Thyroid gland (tissue), 4 donors: ENCODE data around the gene CLSTN2. TPM values are rescaled to one million over a fixed set of nuclear protein-coding genes. Genes with fewer than 3 reads are reported as not detected.

ENCODE experiments used
- DNase-seq, 2 donors: peaks; one replicate each; pipeline ENCODE4 v3.0.0-alpha.2; 2019
- H3K27ac ChIP-seq, 3 donors: fragments of 200-600 bp; sonication (generic); 1 replicate in 2 of 3; 2 replicates in 1 of 3; pipeline ENCODE4 v1.5.1; 2016 to 2019; ENCODE audit warnings: mild to moderate bottlenecking in 1 of 3, moderate library complexity in 1 of 3
- H3K27me3 ChIP-seq: fragments of 200-600 bp; sonication (generic); one replicate; pipeline ENCODE4 v1.5.1; 2019
- H3K36me3 ChIP-seq, 2 donors: fragments of 200-600 bp; sonication (generic); one replicate each; pipeline ENCODE4 v1.5.1; 2016 to 2019
- H3K4me1 ChIP-seq, 2 donors: fragments of 200-600 bp; sonication (generic); one replicate each; pipeline ENCODE4 v1.5.1; 2017 to 2019
- H3K4me3 ChIP-seq, 3 donors: fragments of 200-600 bp; sonication (generic); replicated peaks in 1 of 3; 1 replicate in 2 of 3; 2 replicates in 1 of 3; pipeline ENCODE4 v1.5.1; 2016; ENCODE audit warnings: mild to moderate bottlenecking in 1 of 3
- H3K9me3 ChIP-seq: fragments of 200-600 bp; sonication (generic); one replicate; pipeline ENCODE4 v1.5.1; 2017
- POLR2A ChIP-seq, 2 donors: fragments of 450-650 bp; IDR thresholded peaks; one replicate each; pipeline ENCODE4 v1.6.1; 2017; ENCODE audit warnings: antibody characterized with exemption in 2 of 2, mild to moderate bottlenecking in 2 of 2, moderate library complexity in 1 of 2
- WGBS, 2 donors: methylation state at CpG; one replicate each; pipeline ENCODE4 v1.1.5; 2017; 5-methylcytosine and 5-hydroxymethylcytosine counted together
- intact Hi-C: fragments of 100-400 bp; cut with DNase I; formaldehyde crosslinking; loops from one replicate; pipeline ENCODE4 v1.15.1; 2023
- total RNA-seq, 4 donors: library from RNA; depleted of rRNA; stranded (reverse); fragments of >200 nt; gene quantifications; one replicate each; pipeline ENCODE4 v1.2.3, GENCODE V29; 2016
- TF ChIP-seq, protein P1 (sequence below), 6 experiments: fragments of 200-600 bp in 3 of 6; fragments of 450-650 bp in 3 of 6; sonication (generic) in 3 of 6; IDR thresholded peaks; one replicate each; pipeline ENCODE4 v1.5.1; 2016 to 2019; ENCODE audit warnings: antibody characterized with exemption in 6 of 6, mild to moderate bottlenecking in 2 of 6, inconsistent platforms in 1 of 6, moderate library complexity in 1 of 6

Gene CLSTN2
- total RNA-seq, 4 donors from 2014 or later, result 9.7 to 32.9 (median 15.5) TPM

GRCh38 chr3:140238646-140239314 is 303.8 kb downstream of the CLSTN2 start:
- WGBS, 2 donors, result 77 to 83% methylated on average over 2 of the region's 2 CpGs
- H3K9me3 ChIP-seq, result no peaks in the 10 kb centered on the region

GRCh38 chr3:140242818-140243276 is 307.9 kb downstream of the CLSTN2 start:
- no peak for DNase-seq
- Histone ChIP-seq H3K4me3 (no peak overlapping the region), H3K36me3 (no peaks in the 10 kb centered on the region), H3K27me3 (no peaks in the 10 kb centered on the region), H3K4me1 (no peaks in the 10 kb centered on the region), H3K9me3 (no peaks in the 10 kb centered on the region), H3K27ac (no peak overlapping the region)
- 55 to 69% methylated on average over 5 of the region's 5 CpGs for WGBS, 2 donors
- no peak for TF ChIP-seq POLR2A (IDR thresholded peaks at IDR 0.05)
- TF ChIP-seq, protein P1, sequence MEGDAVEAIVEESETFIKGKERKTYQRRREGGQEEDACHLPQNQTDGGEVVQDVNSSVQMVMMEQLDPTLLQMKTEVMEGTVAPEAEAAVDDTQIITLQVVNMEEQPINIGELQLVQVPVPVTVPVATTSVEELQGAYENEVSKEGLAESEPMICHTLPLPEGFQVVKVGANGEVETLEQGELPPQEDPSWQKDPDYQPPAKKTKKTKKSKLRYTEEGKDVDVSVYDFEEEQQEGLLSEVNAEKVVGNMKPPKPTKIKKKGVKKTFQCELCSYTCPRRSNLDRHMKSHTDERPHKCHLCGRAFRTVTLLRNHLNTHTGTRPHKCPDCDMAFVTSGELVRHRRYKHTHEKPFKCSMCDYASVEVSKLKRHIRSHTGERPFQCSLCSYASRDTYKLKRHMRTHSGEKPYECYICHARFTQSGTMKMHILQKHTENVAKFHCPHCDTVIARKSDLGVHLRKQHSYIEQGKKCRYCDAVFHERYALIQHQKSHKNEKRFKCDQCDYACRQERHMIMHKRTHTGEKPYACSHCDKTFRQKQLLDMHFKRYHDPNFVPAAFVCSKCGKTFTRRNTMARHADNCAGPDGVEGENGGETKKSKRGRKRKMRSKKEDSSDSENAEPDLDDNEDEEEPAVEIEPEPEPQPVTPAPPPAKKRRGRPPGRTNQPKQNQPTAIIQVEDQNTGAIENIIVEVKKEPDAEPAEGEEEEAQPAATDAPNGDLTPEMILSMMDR (IDR thresholded peaks at IDR 0.05), result no peak
- intact Hi-C loops, result no loop called here

More at GRCh38 chr3:140238646-140239314, 303.8 kb downstream of the CLSTN2 start:
- Histone ChIP-seq H3K4me3 (no peak overlapping the region), H3K4me1 (no peaks in the 10 kb centered on the region), H3K27me3 (no peaks in the 10 kb centered on the region), H3K36me3 (no peaks in the 10 kb centered on the region), H3K27ac (no peak overlapping the region)
- TF ChIP-seq, protein P1 (IDR thresholded peaks at IDR 0.05), result no peak
- TF ChIP-seq POLR2A (IDR thresholded peaks at IDR 0.05), result no peak
- intact Hi-C loops, result no loop called here
- DNase-seq, result no peak

DNA sequence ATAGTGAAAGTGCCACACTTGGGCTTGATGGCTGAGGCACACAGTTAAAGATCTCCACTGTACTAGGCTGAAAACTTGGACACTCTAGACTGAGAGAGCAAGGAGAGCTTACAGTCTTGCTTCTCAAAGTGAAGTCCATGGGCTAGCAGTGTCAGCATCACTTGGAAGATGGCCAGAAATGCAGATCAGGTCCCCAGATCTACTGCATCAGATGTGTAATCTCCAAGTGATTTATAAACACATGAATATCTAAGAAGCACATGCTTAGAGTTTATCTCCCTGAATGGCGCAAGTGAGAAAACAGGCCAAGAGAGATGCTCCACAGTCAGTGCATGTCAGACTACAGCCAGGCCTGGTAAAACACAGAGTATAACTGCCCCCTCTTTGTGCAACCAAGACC is 308.6 kb downstream of the CLSTN2 start:
- no peaks in the 10 kb centered on the region for H3K27me3 ChIP-seq
- H3K4me1 ChIP-seq, result no peaks in the 10 kb centered on the region
- DNase-seq, result no peak
- 96 to 100% methylated on average over 1 of the region's 1 CpG for WGBS, 2 donors
- no peaks in the 10 kb centered on the region for H3K36me3 ChIP-seq
- H3K9me3 ChIP-seq, result no peaks in the 10 kb centered on the region
- intact Hi-C loops, result no loop called here
- no peak for TF ChIP-seq POLR2A (IDR thresholded peaks at IDR 0.05)
- TF ChIP-seq, protein P1 (IDR thresholded peaks at IDR 0.05), result no peak
- no peak overlapping the region for H3K27ac ChIP-seq
- H3K4me3 ChIP-seq, result no peak overlapping the region

DNA sequence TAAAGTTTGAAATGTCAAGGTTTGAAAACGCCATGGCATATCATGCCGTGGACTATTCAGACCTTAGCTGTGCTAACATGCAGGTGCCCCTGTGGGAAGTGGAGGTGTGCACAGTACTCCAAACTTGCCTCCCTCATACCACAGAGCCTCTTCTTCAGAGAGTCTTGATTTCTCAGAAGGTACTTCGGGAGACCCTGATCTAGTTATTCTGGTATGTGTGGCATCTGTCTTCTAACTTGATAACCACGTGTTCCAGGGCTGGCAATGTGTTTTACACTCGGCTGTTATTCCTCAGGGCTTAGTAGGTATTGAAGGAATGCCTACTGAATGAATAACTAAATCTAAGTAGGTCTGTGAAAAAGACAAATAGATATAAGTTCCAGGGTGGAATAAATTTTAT is 309.9 kb downstream of the CLSTN2 start:
- TF ChIP-seq POLR2A (IDR thresholded peaks at IDR 0.05), result no peak
- TF ChIP-seq, protein P1 (IDR thresholded peaks at IDR 0.05), result no peak
- Histone ChIP-seq H3K27me3 (no peaks in the 10 kb centered on the region), H3K4me3 (no peak overlapping the region), H3K4me1 (no peaks in the 10 kb centered on the region), H3K27ac (no peak overlapping the region), H3K9me3 (no peaks in the 10 kb centered on the region), H3K36me3 (no peaks in the 10 kb centered on the region)
- peak in 1 of 2 donors; percentile 22 for DNase-seq
- WGBS, 2 donors, result 42 to 51% methylated on average over 5 of the region's 5 CpGs
- intact Hi-C loops, result no loop called here

- Histone ChIP-seq H3K27ac (no peak overlapping the region), H3K27me3 (no peaks in the 10 kb centered on the region), H3K9me3 (no peaks in the 10 kb centered on the region), H3K4me1 (no peaks in the 10 kb centered on the region), H3K36me3 (no peaks in the 10 kb centered on the region), H3K4me3 (no peak overlapping the region)
- no peak for DNase-seq
- 57 to 60% methylated on average over 3 of the region's 3 CpGs for WGBS, 2 donors
- intact Hi-C loops, result no loop called here
- TF ChIP-seq POLR2A (IDR thresholded peaks at IDR 0.05), result no peak
- TF ChIP-seq, protein P1 (IDR thresholded peaks at IDR 0.05), result no peak
These were observed 311.6 kb downstream of the CLSTN2 start for GRCh38 chr3:140246578-140246977.
